Left ventricle myocardium inferior (tissue), 1 donor: ENCODE measurements around the gene OTULIN. TPM values are rescaled to one million over a fixed set of nuclear protein-coding genes. Genes with fewer than 3 reads are reported as not detected.

Experiments
- DNase-seq: peaks from one replicate; pipeline ENCODE4 v3.0.0-alpha.2; 2020
- H3K27ac ChIP-seq: fragments of 200-600 bp; replicated peaks from 2 replicates; pipeline ENCODE4 v1.8.0; 2021
- H3K27me3 ChIP-seq: fragments of 200-600 bp; 2 replicates; pipeline ENCODE4 v1.8.0; 2021; ENCODE audit warnings: low read depth
- H3K36me3 ChIP-seq: fragments of 200-600 bp; 2 replicates; pipeline ENCODE4 v1.8.0; 2021
- H3K4me1 ChIP-seq: fragments of 200-600 bp; 2 replicates; pipeline ENCODE4 v1.8.0; 2021
- H3K4me3 ChIP-seq: fragments of 200-600 bp; 2 replicates; pipeline ENCODE4 v1.8.0; 2021; ENCODE audit warnings: mild to moderate bottlenecking, moderate library complexity
- H3K9me3 ChIP-seq: fragments of 200-600 bp; replicated peaks from 2 replicates; pipeline ENCODE4 v1.8.0; 2021
- CTCF ChIP-seq: fragments of 200-600 bp; IDR thresholded peaks from 2 replicates; pipeline ENCODE4 v1.8.0; 2021; ENCODE audit warnings: antibody characterized with exemption, mild to moderate bottlenecking, borderline replicate concordance
- intact Hi-C: fragments of 100-400 bp; cut with micrococcal nuclease; formaldehyde crosslinking; loops from one replicate; pipeline ENCODE4 v1.11.0; 2022
- total RNA-seq: library from RNA; stranded (reverse); fragmentation: NEBNext Ultra II Directional; extraction: Animal tissue kit (Norgen Biotek cat#: 25700); gene quantifications from one replicate; pipeline ENCODE4 v1.2.1, GENCODE V29; 2021
- donor health status: DM: no; HTN: yes; CAD: no; lungs with severe emphysema.

Gene OTULIN
- total RNA-seq, 1 donor from 2014 or later, result 22.7 TPM

- Histone ChIP-seq H3K27me3 (no peaks in the 10 kb centered on the region), H3K4me1 (peaks cover 56% of the 10 kb centered on the region), H3K27ac (peak overlapping the region; percentile 68), H3K36me3 (peaks cover 44% of the 10 kb centered on the region), H3K4me3 (no peak overlapping the region), H3K9me3 (no peaks in the 10 kb centered on the region)
- intact Hi-C loops, result no loop called here
- no peak for TF ChIP-seq CTCF
- no peak for DNase-seq
Measured at GRCh38 chr5:14700478-14701436, 36.2 kb downstream of the OTULIN start.

GRCh38 chr5:14701556-14701955, 37.0 kb downstream of the OTULIN start:
- Histone ChIP-seq H3K9me3 (no peaks in the 10 kb centered on the region), H3K36me3 (peaks cover 44% of the 10 kb centered on the region), H3K27me3 (no peaks in the 10 kb centered on the region)

GRCh38 chr5:14702238-14702839, 37.8 kb downstream of the OTULIN start:
- TF ChIP-seq CTCF, result no peak
- peaks cover 61% of the 10 kb centered on the region for H3K4me1 ChIP-seq
- no peak overlapping the region for H3K27ac ChIP-seq
- no peak for DNase-seq
- H3K27me3 ChIP-seq, result no peaks in the 10 kb centered on the region
- H3K36me3 ChIP-seq, result peaks cover 44% of the 10 kb centered on the region
- intact Hi-C loops, result no loop called here
- H3K9me3 ChIP-seq, result no peaks in the 10 kb centered on the region
- H3K4me3 ChIP-seq, result no peak overlapping the region

More at GRCh38 chr5:14701556-14701955, 37.0 kb downstream of the OTULIN start:
- no peak for TF ChIP-seq CTCF
- no peak overlapping the region for H3K4me3 ChIP-seq
- intact Hi-C loops, result no loop called here
- no peak for DNase-seq
- H3K27ac ChIP-seq, result peak overlapping the region; percentile 68
- peaks cover 57% of the 10 kb centered on the region for H3K4me1 ChIP-seq

GRCh38 chr5:14705556-14705955, 41.0 kb downstream of the OTULIN start:
- H3K4me3 ChIP-seq, result no peak overlapping the region
- H3K9me3 ChIP-seq, result no peaks in the 10 kb centered on the region
- H3K27me3 ChIP-seq, result no peaks in the 10 kb centered on the region
- DNase-seq, result no peak
- peaks cover 54% of the 10 kb centered on the region for H3K36me3 ChIP-seq
- H3K27ac ChIP-seq, result peak overlapping the region; percentile 30
- H3K4me1 ChIP-seq, result peaks cover 33% of the 10 kb centered on the region
- intact Hi-C loops, result no loop called here
- no peak for TF ChIP-seq CTCF

- peaks cover 23% of the 10 kb centered on the region for H3K4me1 ChIP-seq
- DNase-seq, result no peak
- H3K36me3 ChIP-seq, result peaks cover 65% of the 10 kb centered on the region
- no peaks in the 10 kb centered on the region for H3K27me3 ChIP-seq
- no peaks in the 10 kb centered on the region for H3K9me3 ChIP-seq
- intact Hi-C loops, result no loop called here
- no peak for TF ChIP-seq CTCF
- H3K4me3 ChIP-seq, result no peak overlapping the region
- H3K27ac ChIP-seq, result peak overlapping the region; percentile 30
Measured at GRCh38 chr5:14706615-14707021, 42.1 kb downstream of the OTULIN start.
